ENCODE results near the gene SPCS2. TPM values are rescaled to one million over a fixed set of nuclear protein-coding genes. Genes with fewer than 3 reads are reported as not detected.

SPCS2 gene
- total RNA-seq, 1 experiment from 2014 or later = 328 TPM

DNA sequence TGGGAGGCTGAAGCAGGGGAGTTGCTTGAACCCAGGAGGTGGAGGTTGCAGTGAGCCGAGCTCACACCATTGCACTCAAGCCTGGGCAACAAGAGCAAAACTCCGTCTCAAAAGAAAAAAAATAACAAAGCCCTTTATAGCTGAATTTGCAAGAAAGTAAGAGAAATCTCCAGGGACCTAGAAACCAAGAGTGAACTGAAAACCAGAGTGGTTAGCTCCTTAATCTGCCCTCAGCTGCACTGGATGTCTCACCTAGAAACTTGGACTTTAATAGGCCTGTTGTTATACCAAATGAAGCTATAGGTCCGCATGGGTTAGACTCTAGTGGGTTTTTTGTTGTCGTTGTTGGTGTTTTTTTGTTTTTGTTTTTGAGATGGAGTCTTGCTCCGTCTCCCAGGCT, 43.8 kb downstream of the SPCS2 start:
- Histone ChIP-seq H3K4me3 (ENCODE audit: low read depth, low read length) (no peak overlapping the region), H3K27me3 (replicated peaks; ENCODE audit: control insufficient read depth, insufficient read depth, low read length) (no peaks in the 10 kb centered on the region), H3K4me1 (peaks cover 14% of the 10 kb centered on the region), H3K36me3 (ENCODE audit: control insufficient read depth, insufficient read depth, low read length) (peaks cover 4% of the 10 kb centered on the region; the same call in 1 of the 2 replicates), H3K9me3 (no peaks in the 10 kb centered on the region)
- H3K4me3 Mint-ChIP-seq (ENCODE audit: unreplicated experiment) = no peak overlapping the region
- DNase-seq = no peak
- H3K36me3 Mint-ChIP-seq (ENCODE audit: insufficient read depth, unreplicated experiment) = peaks cover 10% of the 10 kb centered on the region
- H3K27ac Mint-ChIP-seq (ENCODE audit: unreplicated experiment) = no peak overlapping the region
- peaks cover 19% of the 10 kb centered on the region for H3K4me1 Mint-ChIP-seq (ENCODE audit: low read depth, unreplicated experiment)
- ChIA-PET POLR2A (no interaction called here), CTCF (interaction anchor here (0.8 kb wide), 1 partner anchor 256 kb away, joined by 3 read pairs; no protein-coding TSS in a partner anchor)
- no peaks in the 10 kb centered on the region for H3K27me3 Mint-ChIP-seq (ENCODE audit: insufficient read depth, unreplicated experiment)
- no peaks in the 10 kb centered on the region for H3K9me3 Mint-ChIP-seq (ENCODE audit: unreplicated experiment)
- TF ChIP-seq, protein P1, sequence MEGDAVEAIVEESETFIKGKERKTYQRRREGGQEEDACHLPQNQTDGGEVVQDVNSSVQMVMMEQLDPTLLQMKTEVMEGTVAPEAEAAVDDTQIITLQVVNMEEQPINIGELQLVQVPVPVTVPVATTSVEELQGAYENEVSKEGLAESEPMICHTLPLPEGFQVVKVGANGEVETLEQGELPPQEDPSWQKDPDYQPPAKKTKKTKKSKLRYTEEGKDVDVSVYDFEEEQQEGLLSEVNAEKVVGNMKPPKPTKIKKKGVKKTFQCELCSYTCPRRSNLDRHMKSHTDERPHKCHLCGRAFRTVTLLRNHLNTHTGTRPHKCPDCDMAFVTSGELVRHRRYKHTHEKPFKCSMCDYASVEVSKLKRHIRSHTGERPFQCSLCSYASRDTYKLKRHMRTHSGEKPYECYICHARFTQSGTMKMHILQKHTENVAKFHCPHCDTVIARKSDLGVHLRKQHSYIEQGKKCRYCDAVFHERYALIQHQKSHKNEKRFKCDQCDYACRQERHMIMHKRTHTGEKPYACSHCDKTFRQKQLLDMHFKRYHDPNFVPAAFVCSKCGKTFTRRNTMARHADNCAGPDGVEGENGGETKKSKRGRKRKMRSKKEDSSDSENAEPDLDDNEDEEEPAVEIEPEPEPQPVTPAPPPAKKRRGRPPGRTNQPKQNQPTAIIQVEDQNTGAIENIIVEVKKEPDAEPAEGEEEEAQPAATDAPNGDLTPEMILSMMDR (IDR thresholded peaks at IDR 0.05; ENCODE audit: insufficient read depth in 1 of 2, low read depth in 1 of 2, low read length in 1 of 2, severe bottlenecking in 1 of 2, unreplicated experiment in 1 of 2) = no peak
- intact Hi-C loops (cut with micrococcal nuclease; ENCODE audit: unreplicated experiment) = no loop called here
- no TSS peak for BruUV-seq (replicated peaks)

DNA sequence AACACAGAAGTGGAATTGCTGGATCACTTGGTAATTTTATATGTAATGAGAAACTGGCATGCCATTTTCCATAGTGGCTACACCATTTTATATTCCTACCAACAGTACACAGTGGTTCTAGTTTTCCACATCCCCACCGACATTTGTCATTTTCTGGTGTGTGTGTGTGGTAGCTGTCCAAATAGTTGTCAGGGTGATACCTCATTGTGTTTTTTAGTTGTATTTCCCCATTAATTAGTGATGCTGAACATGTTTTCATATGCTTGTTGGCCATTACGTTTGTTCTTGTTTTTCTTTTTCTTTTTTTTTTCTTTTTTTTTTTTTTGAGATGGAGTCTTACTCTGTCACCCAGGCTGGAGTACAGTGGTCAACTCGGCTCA, 51.9 kb downstream of the SPCS2 start:
- Mint-ChIP-seq H3K9me3 (ENCODE audit: unreplicated experiment) (no peaks in the 10 kb centered on the region), H3K27me3 (ENCODE audit: insufficient read depth, unreplicated experiment) (no peaks in the 10 kb centered on the region), H3K4me1 (ENCODE audit: low read depth, unreplicated experiment) (no peaks in the 10 kb centered on the region), H3K4me3 (ENCODE audit: unreplicated experiment) (no peak overlapping the region), H3K36me3 (ENCODE audit: insufficient read depth, unreplicated experiment) (peaks cover 11% of the 10 kb centered on the region), H3K27ac (ENCODE audit: unreplicated experiment) (no peak overlapping the region)
- Histone ChIP-seq H3K4me3 (ENCODE audit: low read depth, low read length) (no peak overlapping the region), H3K9me3 (no peaks in the 10 kb centered on the region), H3K27me3 (replicated peaks; ENCODE audit: control insufficient read depth, insufficient read depth, low read length) (no peaks in the 10 kb centered on the region), H3K4me1 (no peaks in the 10 kb centered on the region), H3K36me3 (ENCODE audit: control insufficient read depth, insufficient read depth, low read length) (peaks cover 7% of the 10 kb centered on the region)
- CTCF ChIA-PET = no interaction called here
- TF ChIP-seq, protein P1 (IDR thresholded peaks at IDR 0.05; ENCODE audit: insufficient read depth in 1 of 2, low read depth in 1 of 2, low read length in 1 of 2, severe bottlenecking in 1 of 2, unreplicated experiment in 1 of 2) = no peak
- intact Hi-C loops (cut with micrococcal nuclease; ENCODE audit: unreplicated experiment) = no loop called here
- no TSS peak for BruUV-seq (replicated peaks)
- DNase-seq = no peak
- POLR2A ChIA-PET = no interaction called here

DNA sequence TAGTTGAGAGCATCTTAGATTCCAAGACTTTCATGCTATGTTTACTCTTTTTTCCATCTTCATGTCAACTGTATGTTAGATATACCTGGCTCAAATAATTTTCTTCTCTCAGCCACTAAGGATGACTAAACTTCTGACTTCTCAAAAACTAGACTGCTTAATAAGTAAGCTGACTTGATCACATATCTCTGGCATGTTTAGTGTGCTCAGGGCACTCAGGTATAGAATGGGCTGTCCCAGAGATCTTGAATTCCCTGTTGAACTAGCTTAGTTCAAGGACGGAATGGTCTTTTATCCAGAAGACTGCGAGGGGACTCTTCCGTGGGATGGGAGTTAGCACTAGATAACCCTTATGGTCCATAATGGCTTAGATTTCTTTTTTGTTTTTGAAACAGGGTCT, 52.6 kb downstream of the SPCS2 start:
- CTCF ChIA-PET = no interaction called here

More for the DNA sequence above, 52.6 kb downstream of the SPCS2 start:
- H3K27me3 ChIP-seq (replicated peaks; ENCODE audit: control insufficient read depth, insufficient read depth, low read length) = no peaks in the 10 kb centered on the region
- Mint-ChIP-seq H3K27me3 (ENCODE audit: insufficient read depth, unreplicated experiment) (no peaks in the 10 kb centered on the region), H3K27ac (ENCODE audit: unreplicated experiment) (no peak overlapping the region), H3K36me3 (ENCODE audit: insufficient read depth, unreplicated experiment) (peaks cover 11% of the 10 kb centered on the region), H3K4me3 (ENCODE audit: unreplicated experiment) (no peak overlapping the region), H3K4me1 (ENCODE audit: low read depth, unreplicated experiment) (no peaks in the 10 kb centered on the region), H3K9me3 (ENCODE audit: unreplicated experiment) (no peaks in the 10 kb centered on the region)
- intact Hi-C loops (cut with micrococcal nuclease; ENCODE audit: unreplicated experiment) = no loop called here
- no TSS peak for BruUV-seq (replicated peaks)
- peaks cover 9% of the 10 kb centered on the region for H3K36me3 ChIP-seq (ENCODE audit: control insufficient read depth, insufficient read depth, low read length)
- H3K9me3 ChIP-seq = no peaks in the 10 kb centered on the region
- DNase-seq = no peak
- no peaks in the 10 kb centered on the region for H3K4me1 ChIP-seq
- POLR2A ChIA-PET = no interaction called here
- H3K4me3 ChIP-seq (ENCODE audit: low read depth, low read length) = no peak overlapping the region
- TF ChIP-seq, protein P1 (IDR thresholded peaks at IDR 0.05; ENCODE audit: insufficient read depth in 1 of 2, low read depth in 1 of 2, low read length in 1 of 2, severe bottlenecking in 1 of 2, unreplicated experiment in 1 of 2) = no peak

Measured in Caco-2 (cell line).